Neuronal stem cell (in vitro differentiated cells): ENCODE measurements around the gene DPYSL5.
A peak's percentile ranks its signal among the peaks of the same experiment; 100 is the strongest.

Experiments used
- DNase-seq: peaks from one replicate; pipeline ENCODE4 v3.0.0-alpha.2; 2013; ENCODE audit warnings: low spot score
- H2AFZ ChIP-seq: one replicate; pipeline ENCODE4 v1.6.1; 2013; ENCODE audit warnings: mild to moderate bottlenecking, low read length, inconsistent platforms
- H2AK5ac ChIP-seq: 2 replicates; pipeline ENCODE4 v1.6.1; 2013; ENCODE audit warnings: low read depth, mild to moderate bottlenecking, inconsistent platforms, low read length, moderate library complexity, mixed read lengths
- H2BK120ac ChIP-seq: 2 replicates; pipeline ENCODE4 v1.6.1; 2013; ENCODE audit warnings: low read depth, mild to moderate bottlenecking, inconsistent platforms, low read length, moderate library complexity, mixed read lengths
- H2BK12ac ChIP-seq: one replicate; pipeline ENCODE4 v1.6.1; 2013; ENCODE audit warnings: low read length, inconsistent platforms
- H2BK15ac ChIP-seq: 2 replicates; pipeline ENCODE4 v1.6.1; 2013; ENCODE audit warnings: mild to moderate bottlenecking, low read length, inconsistent platforms, mixed read lengths
- H2BK5ac ChIP-seq: one replicate; pipeline ENCODE4 v1.6.1; 2013; ENCODE audit warnings: inconsistent platforms, mild to moderate bottlenecking, low read length, moderate library complexity
- H3K14ac ChIP-seq: one replicate; pipeline ENCODE4 v1.6.1; 2013; ENCODE audit warnings: low read length, inconsistent platforms
- H3K18ac ChIP-seq: 2 replicates; pipeline ENCODE4 v1.6.1; 2013; ENCODE audit warnings: low read length, inconsistent platforms
- H3K23ac ChIP-seq: 2 replicates; pipeline ENCODE4 v1.6.1; 2013; ENCODE audit warnings: low read depth, mild to moderate bottlenecking, mixed read lengths, low read length, inconsistent platforms; ENCODE audit not compliant: poor library complexity
- H3K27ac ChIP-seq: replicated peaks from 3 replicates; pipeline ENCODE4 v1.5.1; 2013; ENCODE audit warnings: low read length, inconsistent platforms
- H3K27me3 ChIP-seq, 3 experiments: 2 replicates each; pipeline ENCODE4 v1.6.1; 2013; ENCODE audit warnings: low read length in 3 of 3, mild to moderate bottlenecking in 2 of 3, inconsistent platforms in 1 of 3, low read depth in 1 of 3, mixed read lengths in 1 of 3, moderate library complexity in 1 of 3; ENCODE audit not compliant: control insufficient read depth in 3 of 3, insufficient read depth in 3 of 3
- H3K36me3 ChIP-seq, 2 donors: replicated peaks in 1 of 2; 2 replicates each; pipeline ENCODE4 v1.6.1; 2013; ENCODE audit warnings: low read length in 2 of 2; ENCODE audit not compliant: control insufficient read depth in 2 of 2, insufficient read depth in 2 of 2
- H3K4ac ChIP-seq: 2 replicates; pipeline ENCODE4 v1.6.1; 2013; ENCODE audit warnings: inconsistent platforms, mild to moderate bottlenecking, low read length, moderate library complexity
- H3K4me1 ChIP-seq, 2 donors: 1 replicate in 1 of 2; 2 replicates in 1 of 2; pipeline ENCODE4 v1.6.1; 2013; ENCODE audit warnings: low read length in 2 of 2, low read depth in 1 of 2; ENCODE audit not compliant: control insufficient read depth in 2 of 2, insufficient read depth in 1 of 2
- H3K4me2 ChIP-seq: one replicate; pipeline ENCODE4 v1.6.1; 2013; ENCODE audit warnings: mild to moderate bottlenecking, low read length, inconsistent platforms; ENCODE audit not compliant: insufficient read depth, poor library complexity, severe bottlenecking
- H3K4me3 ChIP-seq, 2 donors: 2 replicates each; pipeline ENCODE4 v1.5.1; 2013; ENCODE audit warnings: low read length in 2 of 2, mild to moderate bottlenecking in 2 of 2, inconsistent platforms in 1 of 2, moderate library complexity in 1 of 2
- H3K79me1 ChIP-seq: one replicate; pipeline ENCODE4 v1.6.1; 2013; ENCODE audit warnings: low read depth, mild to moderate bottlenecking, inconsistent platforms, low read length, moderate library complexity
- H3K9ac ChIP-seq: one replicate; pipeline ENCODE4 v1.6.1; 2013; ENCODE audit warnings: mild to moderate bottlenecking, low read depth, low read length, inconsistent platforms; ENCODE audit not compliant: poor library complexity
- H3K9me3 ChIP-seq, 2 donors: replicated peaks in 1 of 2; 2 replicates each; pipeline versions ENCODE3 to v1.6.1; 2013; ENCODE audit warnings: low read length in 2 of 2, mild to moderate bottlenecking in 2 of 2, inconsistent platforms in 1 of 2, low read depth in 1 of 2, mixed read lengths in 1 of 2, moderate library complexity in 1 of 2; ENCODE audit not compliant: control insufficient read depth in 2 of 2, insufficient read depth in 1 of 2
- H4K8ac ChIP-seq: one replicate; pipeline ENCODE4 v1.6.1; 2013; ENCODE audit warnings: low read depth, mild to moderate bottlenecking, inconsistent platforms, low read length, moderate library complexity
- H4K91ac ChIP-seq: one replicate; pipeline ENCODE4 v1.6.1; 2013; ENCODE audit warnings: low read length, low read depth, mild to moderate bottlenecking, inconsistent platforms; ENCODE audit not compliant: poor library complexity
- WGBS, 2 donors: extraction: QIAGEN DNeasy Blood & Tissue Kit; methylation state at CpG; one replicate each; pipeline ENCODE4 v1.1.7; 2013; ENCODE audit warnings: missing lambda C conversion rate in 2 of 2, mixed read lengths in 1 of 2; ENCODE audit not compliant: insufficient read length in 2 of 2, insufficient replicate concordance in 1 of 2; ENCODE audit errors: extremely low coverage in 2 of 2; 5-methylcytosine and 5-hydroxymethylcytosine counted together

The DPYSL5 gene

DNA sequence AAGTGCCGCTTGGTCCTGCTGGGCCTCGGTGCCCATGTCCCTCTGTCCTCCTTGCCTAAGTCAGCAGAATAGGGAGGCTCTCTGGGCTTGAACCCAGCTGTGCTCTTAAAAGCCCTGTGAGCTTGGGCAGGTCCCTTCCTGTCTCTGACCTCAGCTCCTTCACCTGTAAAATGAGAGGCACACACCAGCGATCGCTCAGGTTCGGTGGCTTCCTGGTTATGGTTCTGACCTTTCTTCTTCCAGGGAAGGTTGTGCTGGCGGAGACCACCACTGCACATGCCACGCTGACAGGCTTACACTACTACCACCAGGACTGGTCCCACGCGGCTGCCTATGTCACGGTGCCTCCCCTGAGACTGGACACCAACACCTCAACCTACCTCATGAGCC lies 86.4 kb downstream of the DPYSL5 start:
- no peak overlapping the region for H3K4ac ChIP-seq
- H3K27me3 ChIP-seq, result no peaks in the 10 kb centered on the region
- H3K79me1 ChIP-seq, result peaks cover 8% of the 10 kb centered on the region
- no peak overlapping the region for H2BK5ac ChIP-seq
- no peak overlapping the region for H3K18ac ChIP-seq
- no peaks in the 10 kb centered on the region for H3K9me3 ChIP-seq
- DNase-seq, result no peak
- H2BK12ac ChIP-seq, result no peak overlapping the region
- no peak overlapping the region for H3K9ac ChIP-seq
- no peak overlapping the region for H3K4me3 ChIP-seq
- no peak overlapping the region for H3K4me2 ChIP-seq
- H3K27ac ChIP-seq, result no peak overlapping the region
- no peak overlapping the region for H2AFZ ChIP-seq
- no peak overlapping the region for H2BK120ac ChIP-seq
- no peak overlapping the region for H4K91ac ChIP-seq
- H3K4me1 ChIP-seq, result peaks cover 0 to 3% of the 10 kb centered on the region in 2 donors
- H3K36me3 ChIP-seq, result peaks cover 49 to 89% of the 10 kb centered on the region in 2 donors
- H4K8ac ChIP-seq, result no peak overlapping the region
- no peak overlapping the region for H2AK5ac ChIP-seq
- H2BK15ac ChIP-seq, result no peak overlapping the region
- no CpG with 5 or more reads among the region's 10 CpGs for WGBS, 2 donors
- peak overlapping the region; percentile 67 for H3K23ac ChIP-seq
- no peak overlapping the region for H3K14ac ChIP-seq

DNA sequence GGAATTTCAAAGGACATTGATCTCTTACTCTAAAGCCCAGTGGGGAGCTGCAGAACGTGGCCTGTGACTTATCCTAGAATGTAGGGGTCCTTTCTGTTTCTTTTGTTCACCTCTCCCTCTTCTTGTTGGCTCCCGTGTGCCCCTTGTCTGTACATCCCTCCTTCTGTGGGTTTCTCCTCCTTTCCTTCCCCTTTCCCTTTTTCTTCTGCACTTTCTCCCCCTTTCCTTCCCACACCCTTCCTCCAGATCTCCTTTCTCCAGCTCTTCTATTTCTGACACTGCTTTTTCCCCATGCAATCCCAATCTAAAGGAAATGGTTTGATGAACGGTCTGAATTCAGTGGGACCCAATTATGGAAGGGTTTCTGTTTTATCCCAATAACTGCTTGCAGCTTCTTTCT lies 87.1 kb downstream of the DPYSL5 start:
- H4K91ac ChIP-seq, result no peak overlapping the region
- no peak overlapping the region for H2AK5ac ChIP-seq
- no CpG with 5 or more reads among the region's 3 CpGs for WGBS, 2 donors
- H3K4me2 ChIP-seq, result no peak overlapping the region
- no peak overlapping the region for H2BK15ac ChIP-seq
- H3K27me3 ChIP-seq, result no peaks in the 10 kb centered on the region
- no peaks in the 10 kb centered on the region for H3K4me1 ChIP-seq
- H3K27ac ChIP-seq, result no peak overlapping the region
- no peak overlapping the region for H3K14ac ChIP-seq
- DNase-seq, result no peak
- peaks cover 6% of the 10 kb centered on the region for H3K79me1 ChIP-seq
- no peak overlapping the region for H2BK5ac ChIP-seq
- H3K18ac ChIP-seq, result no peak overlapping the region
- no peaks in the 10 kb centered on the region for H3K9me3 ChIP-seq
- H2BK12ac ChIP-seq, result no peak overlapping the region
- H3K36me3 ChIP-seq, result peaks cover 49 to 89% of the 10 kb centered on the region in 2 donors
- H3K9ac ChIP-seq, result no peak overlapping the region
- no peak overlapping the region for H3K4me3 ChIP-seq
- no peak overlapping the region for H2AFZ ChIP-seq
- no peak overlapping the region for H4K8ac ChIP-seq
- no peak overlapping the region for H3K4ac ChIP-seq
- no peak overlapping the region for H3K23ac ChIP-seq
- no peak overlapping the region for H2BK120ac ChIP-seq

DNA sequence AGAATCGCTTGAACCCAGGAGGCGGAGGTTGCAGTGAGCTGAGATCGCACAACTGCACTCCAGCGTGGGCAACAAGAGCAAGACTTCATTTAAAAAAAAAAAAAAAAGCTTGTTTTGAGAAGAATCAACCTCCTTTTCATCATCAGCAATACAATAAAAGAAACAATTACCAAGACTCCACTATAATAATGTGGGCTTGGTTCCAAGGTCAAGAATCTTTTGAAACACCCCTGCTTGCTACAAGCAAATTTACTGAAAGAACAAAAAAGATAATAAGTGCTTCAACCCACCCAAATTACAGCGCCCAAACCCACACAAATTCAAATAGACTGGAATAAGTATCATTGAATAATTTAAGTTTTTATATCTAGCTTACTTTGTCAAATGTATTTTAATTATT lies 88.9 kb downstream of the DPYSL5 start:
- Histone ChIP-seq H3K79me1 (peaks cover 6% of the 10 kb centered on the region), H4K8ac (no peak overlapping the region), H4K91ac (no peak overlapping the region), H3K27ac (no peak overlapping the region), H2BK5ac (no peak overlapping the region), H2BK15ac (no peak overlapping the region), H2BK12ac (no peak overlapping the region), H3K14ac (no peak overlapping the region), H2AK5ac (no peak overlapping the region), H3K27me3 (no peaks in the 10 kb centered on the region), H3K9ac (no peak overlapping the region), H3K4me1 (no peaks in the 10 kb centered on the region), H2AFZ (no peak overlapping the region), H3K9me3 (no peaks in the 10 kb centered on the region), H3K4me2 (no peak overlapping the region), H3K23ac (no peak overlapping the region), H3K36me3 (peaks cover 48 to 95% of the 10 kb centered on the region in 2 donors), H3K18ac (no peak overlapping the region), H3K4ac (no peak overlapping the region), H2BK120ac (no peak overlapping the region), H3K4me3 (no peak overlapping the region)
- no peak for DNase-seq
- no CpG with 5 or more reads among the region's 5 CpGs for WGBS, 2 donors

DNA sequence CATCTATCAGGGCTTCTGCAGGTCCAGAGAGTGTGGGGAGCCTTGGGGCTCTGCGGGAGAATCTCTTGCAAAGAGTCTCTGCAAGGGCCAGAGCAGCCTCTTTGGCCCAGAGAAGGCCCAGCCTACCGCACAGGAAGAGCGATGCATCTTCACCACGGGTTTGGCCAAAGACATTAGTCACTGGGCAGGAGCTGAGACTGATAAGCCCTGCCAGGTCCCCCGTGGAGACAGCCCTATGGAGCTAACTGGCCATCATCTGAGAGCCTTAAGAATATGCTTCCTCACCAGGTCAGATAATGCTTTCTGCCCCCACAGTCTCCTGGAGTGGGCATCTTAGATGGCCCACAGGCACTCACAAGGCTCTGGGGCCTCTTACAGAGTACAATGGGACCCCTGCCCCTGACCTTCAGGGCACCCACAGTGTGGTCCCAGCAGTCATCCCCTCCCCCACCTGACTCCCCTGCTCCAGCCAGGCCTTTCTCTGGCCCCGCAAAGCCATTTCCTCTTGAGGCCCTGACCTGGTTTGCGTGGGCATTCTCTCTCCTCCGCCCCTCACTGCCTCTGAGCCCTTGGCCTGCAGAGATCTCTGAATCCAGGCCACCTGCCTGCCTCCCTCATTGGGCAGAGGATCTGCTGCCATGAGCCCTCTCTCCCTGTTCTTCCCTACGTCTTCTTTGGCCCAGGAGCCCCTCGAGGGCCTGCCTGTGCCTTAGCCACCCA lies 90.6 kb downstream of the DPYSL5 start:
- H3K18ac ChIP-seq, result no peak overlapping the region
- H3K27me3 ChIP-seq, result no peaks in the 10 kb centered on the region
- H2AK5ac ChIP-seq, result no peak overlapping the region
- no CpG with 5 or more reads among the region's 10 CpGs for WGBS, 2 donors
- no peak overlapping the region for H2BK15ac ChIP-seq
- H2BK12ac ChIP-seq, result no peak overlapping the region
- no peak overlapping the region for H3K9ac ChIP-seq
- peaks cover 6% of the 10 kb centered on the region for H3K79me1 ChIP-seq
- no peak overlapping the region for H3K4ac ChIP-seq
- no peaks in the 10 kb centered on the region for H3K9me3 ChIP-seq
- H2BK120ac ChIP-seq, result no peak overlapping the region
- peaks cover 50 to 96% of the 10 kb centered on the region in 2 donors for H3K36me3 ChIP-seq
- H3K27ac ChIP-seq, result no peak overlapping the region
- no peak overlapping the region for H3K4me2 ChIP-seq
- H3K14ac ChIP-seq, result no peak overlapping the region
- no peak overlapping the region for H2BK5ac ChIP-seq
- no peak overlapping the region for H3K4me3 ChIP-seq
- no peak overlapping the region for H3K23ac ChIP-seq
- no peak overlapping the region for H2AFZ ChIP-seq
- no peak overlapping the region for H4K8ac ChIP-seq
- no peak for DNase-seq
- H3K4me1 ChIP-seq, result peaks cover 0 to 2% of the 10 kb centered on the region in 2 donors
- H4K91ac ChIP-seq, result no peak overlapping the region
